MCF 10A (cell line): Measurements from ENCODE around the gene VPS13C. TPM values are rescaled to one million over a fixed set of nuclear protein-coding genes. Genes with fewer than 3 reads are reported as not detected.

Experiments
- BruUV-seq: library from RNA; stranded (reverse); fragments of 400-500 nt; replicated peaks from 2 replicates; lab custom pipeline; 2021; lab: Mats Ljungman, UMichigan
- CTCF ChIA-PET: fragments of 300-600 bp; sonication (Branson Sonifier 250); formaldehyde crosslinking; extraction: SDS; loops from one replicate; lab custom pipeline; 2021; ENCODE audit warnings: antibody characterized with exemption, inconsistent platforms; lab: Yijun Ruan, JAX
- POLR2A ChIA-PET: fragments of 300-600, 350-650 bp; sonication (Branson Sonifier 250); formaldehyde crosslinking; extraction: SDS; loops from one replicate; lab custom pipeline; 2020; ENCODE audit warnings: antibody characterized with exemption, inconsistent platforms; lab: Yijun Ruan, JAX
- DNase-seq: peaks from one replicate; pipeline ENCODE4 v3.0.0-alpha.2; 2018; ENCODE audit not compliant: unreplicated experiment
- H3K27ac Mint-ChIP-seq: one replicate; pipeline ENCODE4 v1.8.0; 2022; ENCODE audit warnings: mild to moderate bottlenecking, low read depth, mixed read lengths; ENCODE audit not compliant: unreplicated experiment
- H3K27me3 Mint-ChIP-seq: one replicate; pipeline ENCODE4 v1.8.0; 2022; ENCODE audit warnings: mixed read lengths; ENCODE audit not compliant: insufficient read depth, unreplicated experiment
- H3K36me3 Mint-ChIP-seq: one replicate; pipeline ENCODE4 v1.8.0; 2022; ENCODE audit warnings: mild to moderate bottlenecking, moderate library complexity, mixed read lengths; ENCODE audit not compliant: insufficient read depth, unreplicated experiment
- H3K4me1 Mint-ChIP-seq: one replicate; pipeline ENCODE4 v1.8.0; 2022; ENCODE audit warnings: mixed read lengths; ENCODE audit not compliant: insufficient read depth, unreplicated experiment
- H3K4me3 Mint-ChIP-seq: one replicate; pipeline ENCODE4 v1.8.0; 2022; ENCODE audit warnings: mild to moderate bottlenecking, moderate library complexity, mixed read lengths; ENCODE audit not compliant: unreplicated experiment
- H3K9me3 Mint-ChIP-seq: one replicate; pipeline ENCODE4 v1.8.0; 2022; ENCODE audit warnings: mixed read lengths; ENCODE audit not compliant: unreplicated experiment
- CTCF ChIP-seq: fragments of 200-600 bp; IDR thresholded peaks from one replicate; pipeline ENCODE4 v1.8.0; 2022; ENCODE audit warnings: antibody characterized with exemption, mild to moderate bottlenecking; ENCODE audit not compliant: unreplicated experiment
- intact Hi-C: fragments of 100-400 bp; cut with micrococcal nuclease; formaldehyde crosslinking; loops from 2 replicates; pipeline ENCODE4 v1.14.1; 2022
- total RNA-seq: library from RNA; stranded (reverse); gene quantifications from 2 replicates; pipeline ENCODE4 v1.2.3, GENCODE V29; 2022

Gene VPS13C
- total RNA-seq, 1 experiment from 2014 or later, result 47.4 TPM

- no peaks in the 10 kb centered on the region for H3K36me3 Mint-ChIP-seq
- H3K27me3 Mint-ChIP-seq, result no peaks in the 10 kb centered on the region
- no peak for TF ChIP-seq CTCF
- ChIA-PET CTCF (no interaction called here), POLR2A (no interaction called here)
- H3K27ac Mint-ChIP-seq, result no peak overlapping the region
- H3K4me1 Mint-ChIP-seq, result no peaks in the 10 kb centered on the region
- DNase-seq, result no peak
- H3K4me3 Mint-ChIP-seq, result no peak overlapping the region
- BruUV-seq, result no TSS peak
- intact Hi-C loops, result no loop called here
- H3K9me3 Mint-ChIP-seq, result no peaks in the 10 kb centered on the region
These were observed 233.1 kb downstream of the VPS13C start for GRCh38 chr15:61827131-61827530.

- no peaks in the 10 kb centered on the region for H3K27me3 Mint-ChIP-seq
- POLR2A ChIA-PET, result no interaction called here
- no peaks in the 10 kb centered on the region for H3K4me1 Mint-ChIP-seq
- intact Hi-C loops, result no loop called here
- TF ChIP-seq CTCF, result no peak
- no peak overlapping the region for H3K27ac Mint-ChIP-seq
- no peaks in the 10 kb centered on the region for H3K9me3 Mint-ChIP-seq
- no peak for DNase-seq
- BruUV-seq, result no TSS peak
- CTCF ChIA-PET, result interaction anchor here (0.6 to 1.0 kb wide), 3 partner anchors 8 to 502 kb away, joined by 3 read pairs; no protein-coding TSS in a partner anchor
- H3K36me3 Mint-ChIP-seq, result no peaks in the 10 kb centered on the region
- H3K4me3 Mint-ChIP-seq, result no peak overlapping the region
These were observed 236.0 kb downstream of the VPS13C start for GRCh38 chr15:61824291-61824690.

GRCh38 chr15:61822511-61822910, 237.7 kb downstream of the VPS13C start:
- H3K27ac Mint-ChIP-seq, result no peak overlapping the region

GRCh38 chr15:61820951-61821350, 239.3 kb downstream of the VPS13C start:
- Mint-ChIP-seq H3K4me1 (no peaks in the 10 kb centered on the region), H3K9me3 (no peaks in the 10 kb centered on the region), H3K27me3 (no peaks in the 10 kb centered on the region), H3K36me3 (no peaks in the 10 kb centered on the region), H3K4me3 (no peak overlapping the region), H3K27ac (no peak overlapping the region)
- ChIA-PET CTCF (interaction anchor here (0.6 to 0.9 kb wide), 2 partner anchors 11 to 586 kb away, joined by 3 to 5 read pairs; no protein-coding TSS in a partner anchor), POLR2A (no interaction called here)
- intact Hi-C loops, result no loop called here
- no peak for DNase-seq
- BruUV-seq, result no TSS peak
- no peak for TF ChIP-seq CTCF

More at GRCh38 chr15:61822511-61822910, 237.7 kb downstream of the VPS13C start:
- no peak overlapping the region for H3K4me3 Mint-ChIP-seq
- intact Hi-C loops, result no loop called here
- no peaks in the 10 kb centered on the region for H3K27me3 Mint-ChIP-seq
- TF ChIP-seq CTCF, result no peak
- DNase-seq, result no peak
- H3K4me1 Mint-ChIP-seq, result no peaks in the 10 kb centered on the region
- no peaks in the 10 kb centered on the region for H3K36me3 Mint-ChIP-seq
- ChIA-PET CTCF (interaction anchor here (0.6 to 1.8 kb wide), 2 partner anchors 12 to 37 kb away, joined by 3 to 13 read pairs; no protein-coding TSS in a partner anchor), POLR2A (no interaction called here)
- no peaks in the 10 kb centered on the region for H3K9me3 Mint-ChIP-seq
- BruUV-seq, result no TSS peak
